HepG2 (cell line): ENCODE data around the gene AMDHD1.

Experiments
- MAFK ChIP-seq, 2 experiments: IDR thresholded peaks in 1 of 2; conservative IDR thresholded peaks in 1 of 2; 2 replicates each; pipeline ENCODE4 v1.6.1; 2011; ENCODE audit warnings: improper control_type of control experiment in 2 of 2, low read length in 2 of 2
- MTA1 ChIP-seq: sonication (generic); formaldehyde crosslinking; IDR thresholded peaks from 2 replicates; pipeline ENCODE4 v1.4.0; 2020; ENCODE audit warnings: missing genetic modification reagents, mild to moderate bottlenecking, borderline replicate concordance
- POLR2A ChIP-seq, 2 experiments: IDR thresholded peaks; 2 replicates each; pipeline ENCODE4 v1.6.1; 2011; ENCODE audit warnings: low read depth in 2 of 2, low read length in 2 of 2, mild to moderate bottlenecking in 1 of 2, moderate library complexity in 1 of 2; ENCODE audit not compliant: insufficient read depth in 1 of 2
- TBX2 ChIP-seq: sonication (generic); formaldehyde crosslinking; IDR thresholded peaks from 2 replicates; pipeline ENCODE4 v1.5.0; 2020; ENCODE audit warnings: missing genetic modification reagents, mild to moderate bottlenecking, borderline replicate concordance
- ZBTB25 ChIP-seq: IDR thresholded peaks from 2 replicates; pipeline ENCODE4 v1.6.1; 2018; ENCODE audit warnings: missing genetic modification reagents
- ZNF12 ChIP-seq: sonication (generic); formaldehyde crosslinking; IDR thresholded peaks from 2 replicates; pipeline ENCODE4 v1.5.0; 2020; ENCODE audit warnings: missing genetic modification reagents
- ZNF639 ChIP-seq: conservative IDR thresholded peaks from 2 replicates; pipeline ENCODE4 v1.6.1; 2018; ENCODE audit warnings: missing genetic modification reagents
- ZNF784 ChIP-seq: sonication (generic); formaldehyde crosslinking; IDR thresholded peaks from 2 replicates; pipeline ENCODE4 v1.5.1; 2020; ENCODE audit warnings: missing genetic modification reagents, mild to moderate bottlenecking, borderline replicate concordance

GRCh38 chr12:95960241-95960640 lies 17.1 kb downstream of the AMDHD1 start:
- TF ChIP-seq ZNF639 (CRISPR knock-in tag) (no peak), POLR2A (IDR thresholded peaks at IDR 0.05; ENCODE audit: insufficient read depth in 1 of 2, low read depth in 2 of 2, low read length in 2 of 2) (no peak), MAFK (conservative IDR thresholded peaks at IDR 0.05 in 1 of 2, IDR thresholded peaks at IDR 0.05 in 1 of 2; ENCODE audit: low read length in 2 of 2) (no peak), ZBTB25 (no peak), TBX2 (CRISPR knock-in tag) (no peak), MTA1 (CRISPR knock-in tag) (no peak), ZNF784 (CRISPR knock-in tag) (no peak), ZNF12 (no peak)
